Measurements from ENCODE around the gene GFOD1.

- TF ChIP-seq REST (IDR thresholded peaks at IDR 0.05) (no peak), USF2 (IDR thresholded peaks at IDR 0.05) (no peak), JUNB (IDR thresholded peaks at IDR 0.05) (no peak), MAX (IDR thresholded peaks at IDR 0.05) (no peak), POLR2A (IDR thresholded peaks at IDR 0.05; ENCODE audit: low read length) (no peak), CTCF (IDR thresholded peaks at IDR 0.05) (no peak), JUN (IDR thresholded peaks at IDR 0.05) (no peak), CEBPB (IDR thresholded peaks at IDR 0.05) (no peak), SMC3 (IDR thresholded peaks at IDR 0.05) (no peak), EP300 (IDR thresholded peaks at IDR 0.05) (no peak), KDM5A (IDR thresholded peaks at IDR 0.05) (no peak)
Measured at GRCh38 chr6:13349811-13350506, 137.4 kb downstream of the GFOD1 start.

Measured in A549 (cell line).